ENCODE data around the gene IKZF3.

DNA sequence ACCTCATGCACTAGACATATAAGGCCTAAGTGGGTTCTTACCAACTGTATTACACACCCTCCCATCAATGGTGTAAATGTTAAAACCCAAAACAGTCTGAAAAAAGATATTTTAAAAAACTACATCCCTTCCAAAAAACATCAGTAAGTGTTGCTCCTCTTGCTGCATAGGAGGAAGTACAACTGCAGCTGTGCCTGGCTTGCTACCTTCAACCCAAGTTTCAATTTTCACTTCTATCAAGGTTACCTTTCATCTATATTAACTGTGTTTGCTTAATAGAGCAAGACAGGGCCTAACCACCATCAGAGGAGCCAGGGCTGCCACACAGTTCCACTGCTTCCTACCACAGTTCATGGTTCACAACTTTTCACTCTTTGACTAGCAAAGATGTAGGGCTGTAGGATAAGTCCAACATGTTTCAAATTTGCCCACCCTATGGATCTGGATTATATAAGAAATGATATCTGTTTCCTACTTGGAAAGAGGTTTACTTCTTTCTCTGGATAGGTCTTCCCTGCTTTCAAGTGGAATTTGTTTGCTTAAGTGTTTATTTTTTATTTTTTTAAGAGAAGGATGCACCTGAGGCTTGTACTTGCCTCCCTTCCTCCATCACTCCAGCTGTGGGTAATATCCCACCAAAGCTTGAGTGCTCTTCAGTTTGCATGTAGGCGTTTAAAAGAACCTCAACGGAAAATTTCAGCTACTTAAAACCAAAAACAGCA lies 69.7 kb downstream of the IKZF3 start:
- TF ChIP-seq, protein P1, sequence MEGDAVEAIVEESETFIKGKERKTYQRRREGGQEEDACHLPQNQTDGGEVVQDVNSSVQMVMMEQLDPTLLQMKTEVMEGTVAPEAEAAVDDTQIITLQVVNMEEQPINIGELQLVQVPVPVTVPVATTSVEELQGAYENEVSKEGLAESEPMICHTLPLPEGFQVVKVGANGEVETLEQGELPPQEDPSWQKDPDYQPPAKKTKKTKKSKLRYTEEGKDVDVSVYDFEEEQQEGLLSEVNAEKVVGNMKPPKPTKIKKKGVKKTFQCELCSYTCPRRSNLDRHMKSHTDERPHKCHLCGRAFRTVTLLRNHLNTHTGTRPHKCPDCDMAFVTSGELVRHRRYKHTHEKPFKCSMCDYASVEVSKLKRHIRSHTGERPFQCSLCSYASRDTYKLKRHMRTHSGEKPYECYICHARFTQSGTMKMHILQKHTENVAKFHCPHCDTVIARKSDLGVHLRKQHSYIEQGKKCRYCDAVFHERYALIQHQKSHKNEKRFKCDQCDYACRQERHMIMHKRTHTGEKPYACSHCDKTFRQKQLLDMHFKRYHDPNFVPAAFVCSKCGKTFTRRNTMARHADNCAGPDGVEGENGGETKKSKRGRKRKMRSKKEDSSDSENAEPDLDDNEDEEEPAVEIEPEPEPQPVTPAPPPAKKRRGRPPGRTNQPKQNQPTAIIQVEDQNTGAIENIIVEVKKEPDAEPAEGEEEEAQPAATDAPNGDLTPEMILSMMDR (conservative IDR thresholded peaks at IDR 0.05; ENCODE audit: low read length) = no peak
- TF ChIP-seq EZH2phosphoT487 (IDR thresholded peaks at IDR 0.05; ENCODE audit: borderline replicate concordance) = no peak

Data from Loucy (cell line).